Panc1 (cell line): ENCODE results near the gene AURKB. TPM values are rescaled to one million over a fixed set of nuclear protein-coding genes. Genes with fewer than 3 reads are reported as not detected.

Experiments used
- ATAC-seq: fragments of 200-7000 bp; cut with Tn5 transposase; 2 replicates; pipeline ENCODE4 v1.9.1; 2020; ENCODE audit warnings: mild to moderate bottlenecking, moderate library complexity
- Bru-seq: library from RNA; stranded (reverse); fragments of 400-500 nt; gene quantifications from one replicate; lab custom pipeline; 2021; lab: Mats Ljungman, UMichigan
- BruChase-seq, 2 experiments: library from RNA; stranded (reverse); fragments of 400-500 nt; gene quantifications; one replicate each; lab custom pipeline; 2021; lab: Mats Ljungman, UMichigan
- BruUV-seq: library from RNA; stranded (reverse); fragments of 400-500 nt; replicated peaks from 2 replicates; lab custom pipeline; 2021; lab: Mats Ljungman, UMichigan
- CTCF ChIA-PET: fragments of 300-600 bp; sonication (Branson Sonifier 250); formaldehyde crosslinking; loops from one replicate; lab custom pipeline; 2022; ENCODE audit warnings: antibody characterized with exemption; lab: Charles Lee
- POLR2A ChIA-PET: fragments of 300-600 bp; sonication (Branson Sonifier 250); formaldehyde crosslinking; loops from one replicate; lab custom pipeline; 2022; ENCODE audit warnings: antibody characterized with exemption; lab: Charles Lee
- DNase-seq: peaks from one replicate; pipeline ENCODE4 v3.0.0-alpha.2; 2010; ENCODE audit warnings: low read depth, low spot score
- H3K27ac ChIP-seq: 2 replicates; pipeline ENCODE4 v1.5.1; 2011; ENCODE audit warnings: mild to moderate bottlenecking, low read length, inconsistent platforms
- H3K27me3 ChIP-seq: fragments of 200-500 bp; sonication (Bioruptor generic); 2 replicates; pipeline ENCODE4 v1.6.0; 2014; ENCODE audit warnings: low read length, inconsistent platforms; ENCODE audit not compliant: control insufficient read depth, insufficient read depth
- H3K36me3 ChIP-seq: fragments of 200-500 bp; sonication (Bioruptor generic); 2 replicates; pipeline ENCODE4 v1.5.1; 2014; ENCODE audit warnings: inconsistent platforms, mild to moderate bottlenecking, low read length, moderate library complexity; ENCODE audit not compliant: control insufficient read depth, insufficient read depth
- H3K4me1 ChIP-seq: 2 replicates; pipeline ENCODE4 v1.5.1; 2011; ENCODE audit warnings: inconsistent platforms, mild to moderate bottlenecking, low read length, moderate library complexity; ENCODE audit not compliant: control insufficient read depth, insufficient read depth
- H3K4me3 ChIP-seq, 2 experiments: 2 replicates each; pipeline ENCODE4 v1.5.1; 2011 to 2012; ENCODE audit warnings: low read depth in 2 of 2, low read length in 2 of 2, mild to moderate bottlenecking in 2 of 2, inconsistent platforms in 1 of 2, moderate library complexity in 1 of 2
- H3K9me3 ChIP-seq: fragments of 200-500 bp; sonication (Bioruptor generic); 2 replicates; pipeline ENCODE4 v1.5.1; 2014; ENCODE audit warnings: low read depth, mild to moderate bottlenecking, inconsistent platforms, low read length, moderate library complexity; ENCODE audit not compliant: control insufficient read depth, insufficient read depth
- POLR2AphosphoS5 ChIP-seq: IDR thresholded peaks from 2 replicates; pipeline ENCODE4 v1.6.1; 2012; ENCODE audit warnings: mild to moderate bottlenecking, low read depth, low read length, moderate library complexity
- SIN3A ChIP-seq: IDR thresholded peaks from 2 replicates; pipeline ENCODE4 v1.6.1; 2012; ENCODE audit warnings: low read depth, mild to moderate bottlenecking, low read length, moderate library complexity, borderline replicate concordance; ENCODE audit not compliant: insufficient read depth
- TCF7L2 ChIP-seq: IDR thresholded peaks from 2 replicates; pipeline ENCODE4 v1.6.1; 2011; ENCODE audit warnings: mild to moderate bottlenecking, low read depth, low read length, inconsistent platforms
- in situ Hi-C: cut with HindIII; loops from 2 replicates; pipeline ENCODE4 v1.10.0; 2016; ENCODE audit warnings: low sequenced_read_pairs, low pct_unique_long_range_greater_than_20kb
- intact Hi-C: fragments of 100-400 bp; cut with micrococcal nuclease; formaldehyde crosslinking; loops from one replicate; pipeline ENCODE4 v1.10.0; 2022; ENCODE audit not compliant: unreplicated experiment
- long read RNA-seq: library from polyadenylated mRNA; unstranded; transcript quantifications from one replicate; pipeline ENCODE4 v2.0.0, GENCODE V29; 2021; ENCODE audit not compliant: unreplicated experiment
- polyA plus RNA-seq: library from polyadenylated mRNA; unstranded; fragments of >200 nt; gene quantifications from one replicate; pipeline ENCODE4 v1.2.1, GENCODE V29; 2012; ENCODE audit warnings: missing spikeins; ENCODE audit not compliant: insufficient read length
- total RNA-seq: library from RNA; stranded (reverse); gene quantifications from one replicate; pipeline ENCODE4 v1.2.1, GENCODE V29; 2021; ENCODE audit not compliant: unreplicated experiment
- TF ChIP-seq, protein P1 (sequence below), 2 experiments: IDR thresholded peaks; 2 replicates each; pipeline ENCODE4 v1.6.1; 2011 to 2012; ENCODE audit warnings: low read depth in 2 of 2, control low read depth in 1 of 2, low read length in 1 of 2, mild to moderate bottlenecking in 1 of 2, moderate library complexity in 1 of 2; ENCODE audit not compliant: insufficient read depth in 1 of 2
- TF ChIP-seq, protein P2 (sequence below): fragments of 450-650 bp; IDR thresholded peaks from 2 replicates; pipeline ENCODE4 v1.5.1; 2017; ENCODE audit warnings: mild to moderate bottlenecking

AURKB gene
- total RNA-seq: 85.8 TPM
- 31.8 TPM for polyA plus RNA-seq
- percentile 94 among the genes with signal in this experiment for Bru-seq, nascent RNA
- percentile 90 among the genes with signal in this experiment for BruChase-seq, experiment 1, labeled RNA remaining after a 2-hour chase
- BruChase-seq, experiment 2, labeled RNA remaining after a 6-hour chase: percentile 92 among the genes with signal in this experiment
- long read RNA-seq, transcript AURKB-202 (8 exons, 1,167 nt): minor isoform, 8 of 72 reads
- long read RNA-seq, transcript AURKB-214 (9 exons, 1,227 nt): major isoform, 15 of 72 reads
- long read RNA-seq, partial matches to known transcripts: 5 of 72 reads
- long read RNA-seq, other reads (novel, unspliced or antisense): 41 of 72 reads

DNA sequence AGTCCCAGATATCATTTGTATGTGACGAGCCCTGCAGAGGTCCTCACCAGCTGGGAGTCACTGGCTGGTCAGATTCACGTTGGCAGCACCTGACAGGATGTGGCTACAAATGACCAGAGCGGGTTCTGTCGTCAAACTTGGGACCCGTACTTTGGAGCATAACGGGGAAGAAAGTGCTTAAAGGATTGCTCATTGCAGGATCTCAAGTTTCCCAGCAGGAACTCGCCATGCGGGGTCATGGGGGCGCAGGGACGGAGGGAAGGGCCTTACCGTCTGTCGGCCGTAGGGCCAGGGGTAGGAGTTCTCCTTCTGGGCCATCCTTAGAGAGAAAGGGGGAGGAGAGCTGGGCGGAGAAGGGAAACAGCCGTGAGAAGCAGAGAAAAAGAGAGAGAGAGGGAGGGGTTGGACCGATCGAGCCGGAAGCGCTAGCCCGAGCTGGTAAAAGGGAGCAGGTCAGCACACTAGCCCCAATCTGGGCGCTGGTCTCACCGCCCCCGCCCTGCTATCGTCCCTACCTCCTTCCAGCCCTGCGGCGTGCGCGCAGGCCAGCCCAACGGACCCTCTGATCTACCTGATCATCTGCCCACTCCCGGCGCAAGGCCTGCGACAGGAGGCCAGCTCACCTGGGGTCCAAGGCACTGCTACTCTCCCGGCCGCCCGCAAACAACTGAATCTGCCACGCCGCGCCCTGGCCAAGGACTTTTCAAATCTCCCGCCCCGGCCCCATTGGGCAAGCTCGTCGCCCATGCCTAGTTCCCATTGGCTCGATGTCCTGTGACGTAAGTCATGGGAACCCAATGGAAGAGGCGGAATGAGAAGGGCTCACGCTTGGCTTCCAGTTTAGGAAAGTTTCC, at the start of gene AURKB:
TSS of gene AURKB (minus strand) at position 669 of the 854 bp plus-strand sequence. CDS start at position 318, 351 bp downstream.
- CTCF ChIA-PET: interaction anchor here (1.2 kb wide), 1 partner anchor 154 kb away, joined by 5 read pairs; no protein-coding TSS in a partner anchor
- BruUV-seq: TSS peak; percentile 95

GRCh38 chr17:8257801-8258200, 47.4 kb upstream of the AURKB start:
- CTCF ChIA-PET: no interaction called here
- intact Hi-C loops: no loop called here
- in situ Hi-C loops: no loop called here
- POLR2A ChIA-PET: no interaction called here
- DNase-seq: no peak
- no peaks in the 10 kb centered on the region for H3K27me3 ChIP-seq
- no peaks in the 10 kb centered on the region for H3K4me1 ChIP-seq
- ATAC-seq: no peak
- no TSS peak for BruUV-seq
- no peaks in the 10 kb centered on the region for H3K9me3 ChIP-seq
- TF ChIP-seq POLR2AphosphoS5 (no peak), SIN3A (no peak), TCF7L2 (no peak)
- TF ChIP-seq, protein P1, sequence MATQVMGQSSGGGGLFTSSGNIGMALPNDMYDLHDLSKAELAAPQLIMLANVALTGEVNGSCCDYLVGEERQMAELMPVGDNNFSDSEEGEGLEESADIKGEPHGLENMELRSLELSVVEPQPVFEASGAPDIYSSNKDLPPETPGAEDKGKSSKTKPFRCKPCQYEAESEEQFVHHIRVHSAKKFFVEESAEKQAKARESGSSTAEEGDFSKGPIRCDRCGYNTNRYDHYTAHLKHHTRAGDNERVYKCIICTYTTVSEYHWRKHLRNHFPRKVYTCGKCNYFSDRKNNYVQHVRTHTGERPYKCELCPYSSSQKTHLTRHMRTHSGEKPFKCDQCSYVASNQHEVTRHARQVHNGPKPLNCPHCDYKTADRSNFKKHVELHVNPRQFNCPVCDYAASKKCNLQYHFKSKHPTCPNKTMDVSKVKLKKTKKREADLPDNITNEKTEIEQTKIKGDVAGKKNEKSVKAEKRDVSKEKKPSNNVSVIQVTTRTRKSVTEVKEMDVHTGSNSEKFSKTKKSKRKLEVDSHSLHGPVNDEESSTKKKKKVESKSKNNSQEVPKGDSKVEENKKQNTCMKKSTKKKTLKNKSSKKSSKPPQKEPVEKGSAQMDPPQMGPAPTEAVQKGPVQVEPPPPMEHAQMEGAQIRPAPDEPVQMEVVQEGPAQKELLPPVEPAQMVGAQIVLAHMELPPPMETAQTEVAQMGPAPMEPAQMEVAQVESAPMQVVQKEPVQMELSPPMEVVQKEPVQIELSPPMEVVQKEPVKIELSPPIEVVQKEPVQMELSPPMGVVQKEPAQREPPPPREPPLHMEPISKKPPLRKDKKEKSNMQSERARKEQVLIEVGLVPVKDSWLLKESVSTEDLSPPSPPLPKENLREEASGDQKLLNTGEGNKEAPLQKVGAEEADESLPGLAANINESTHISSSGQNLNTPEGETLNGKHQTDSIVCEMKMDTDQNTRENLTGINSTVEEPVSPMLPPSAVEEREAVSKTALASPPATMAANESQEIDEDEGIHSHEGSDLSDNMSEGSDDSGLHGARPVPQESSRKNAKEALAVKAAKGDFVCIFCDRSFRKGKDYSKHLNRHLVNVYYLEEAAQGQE (IDR thresholded peaks at IDR 0.05; ENCODE audit: insufficient read depth in 1 of 2, low read depth in 2 of 2, low read length in 1 of 2): no peak
- TF ChIP-seq, protein P2, sequence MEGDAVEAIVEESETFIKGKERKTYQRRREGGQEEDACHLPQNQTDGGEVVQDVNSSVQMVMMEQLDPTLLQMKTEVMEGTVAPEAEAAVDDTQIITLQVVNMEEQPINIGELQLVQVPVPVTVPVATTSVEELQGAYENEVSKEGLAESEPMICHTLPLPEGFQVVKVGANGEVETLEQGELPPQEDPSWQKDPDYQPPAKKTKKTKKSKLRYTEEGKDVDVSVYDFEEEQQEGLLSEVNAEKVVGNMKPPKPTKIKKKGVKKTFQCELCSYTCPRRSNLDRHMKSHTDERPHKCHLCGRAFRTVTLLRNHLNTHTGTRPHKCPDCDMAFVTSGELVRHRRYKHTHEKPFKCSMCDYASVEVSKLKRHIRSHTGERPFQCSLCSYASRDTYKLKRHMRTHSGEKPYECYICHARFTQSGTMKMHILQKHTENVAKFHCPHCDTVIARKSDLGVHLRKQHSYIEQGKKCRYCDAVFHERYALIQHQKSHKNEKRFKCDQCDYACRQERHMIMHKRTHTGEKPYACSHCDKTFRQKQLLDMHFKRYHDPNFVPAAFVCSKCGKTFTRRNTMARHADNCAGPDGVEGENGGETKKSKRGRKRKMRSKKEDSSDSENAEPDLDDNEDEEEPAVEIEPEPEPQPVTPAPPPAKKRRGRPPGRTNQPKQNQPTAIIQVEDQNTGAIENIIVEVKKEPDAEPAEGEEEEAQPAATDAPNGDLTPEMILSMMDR: no peak
- H3K36me3 ChIP-seq: peaks cover 3% of the 10 kb centered on the region; the same call in 1 of the 2 replicates
- no peak overlapping the region for H3K27ac ChIP-seq
- H3K4me3 ChIP-seq: no peak overlapping the region

More for the DNA sequence above, at the start of gene AURKB:
- H3K4me1 ChIP-seq: peaks cover 18% of the 10 kb centered on the region
- peak; percentile 87 for DNase-seq
- ATAC-seq: peak; percentile 97
- H3K27ac ChIP-seq: peak within 1 kb of the TSS; percentile 93
- H3K9me3 ChIP-seq: no peaks in the 10 kb centered on the region
- in situ Hi-C loops (no loop called here), intact Hi-C loops (no loop called here)
- TF ChIP-seq POLR2AphosphoS5 (peak; percentile 96), SIN3A (peak; percentile 99), TCF7L2 (0 out of 2 replicates have a peak, but pooled peaks have one; percentile 30)
- TF ChIP-seq, protein P1 (IDR thresholded peaks at IDR 0.05; ENCODE audit: insufficient read depth in 1 of 2, low read depth in 2 of 2, low read length in 1 of 2): 0 out of 4 replicates have a peak, but pooled peaks of 1 of the 2 experiments have one; percentile 33
- TF ChIP-seq, protein P2: no peak
- peaks cover 4% of the 10 kb centered on the region for H3K36me3 ChIP-seq
- H3K4me3 ChIP-seq: peak within 1 kb of the TSS; percentile 75 to 84
- POLR2A ChIA-PET: interaction anchor here (0.6 to 1.2 kb wide), 5 partner anchors 11 to 38 kb away, joined by 3 to 6 read pairs (median 3); partner anchors contain the start of genes CTC1 and PFAS
- H3K27me3 ChIP-seq: no peaks in the 10 kb centered on the region
